ENCODE measurements around the gene CABLES2.

GRCh38 chr20:62430311-62430853 is 23.3 kb upstream of the CABLES2 start:
- TF ChIP-seq SP1 (IDR thresholded peaks at IDR 0.05) = no peak
- no peak for TF ChIP-seq CTCF (IDR thresholded peaks at IDR 0.05; ENCODE audit: low read depth, low read length, missing input control)
- TF ChIP-seq RAD21 (IDR thresholded peaks at IDR 0.05) = no peak
- no peak for TF ChIP-seq JUND (IDR thresholded peaks at IDR 0.05)
- TF ChIP-seq MAX (IDR thresholded peaks at IDR 0.05) = no peak

All from liver (tissue), 3 donors.